GM18499 (cell line): ENCODE results near the gene OPCML.

Experiments used
- ATAC-seq: cut with Tn5 transposase; IDR thresholded peaks from one replicate; pipeline ENCODE4 v1.9.1; 2021; ENCODE audit warnings: moderate number of reproducible peaks; ENCODE audit not compliant: insufficient read depth, unreplicated experiment

The OPCML gene

DNA sequence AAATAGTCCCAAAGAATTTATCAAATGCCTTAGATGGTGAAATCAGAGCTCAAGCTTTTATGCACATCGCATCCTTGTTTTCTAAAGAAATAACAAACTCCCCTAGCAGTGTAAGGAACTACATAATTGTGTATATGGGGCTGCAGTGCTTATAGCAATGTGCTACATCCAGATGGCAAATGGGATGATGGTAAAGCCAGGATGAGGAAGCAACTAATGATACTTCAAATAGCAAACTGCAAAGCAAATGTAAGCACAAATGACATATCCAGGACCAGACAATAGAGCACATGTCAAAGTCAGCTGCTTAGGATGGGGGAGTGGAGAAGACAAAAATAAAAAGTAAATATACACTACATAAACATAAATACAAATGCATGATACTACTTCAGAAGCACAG lies 425.9 kb downstream of the OPCML start:
- ATAC-seq: no peak

- no peak for ATAC-seq
Observed at GRCh38 chr11:133104009-133104744, 428.1 kb downstream of the OPCML start.

GRCh38 chr11:133096981-133097380 lies 435.3 kb downstream of the OPCML start:
- ATAC-seq: no peak

DNA sequence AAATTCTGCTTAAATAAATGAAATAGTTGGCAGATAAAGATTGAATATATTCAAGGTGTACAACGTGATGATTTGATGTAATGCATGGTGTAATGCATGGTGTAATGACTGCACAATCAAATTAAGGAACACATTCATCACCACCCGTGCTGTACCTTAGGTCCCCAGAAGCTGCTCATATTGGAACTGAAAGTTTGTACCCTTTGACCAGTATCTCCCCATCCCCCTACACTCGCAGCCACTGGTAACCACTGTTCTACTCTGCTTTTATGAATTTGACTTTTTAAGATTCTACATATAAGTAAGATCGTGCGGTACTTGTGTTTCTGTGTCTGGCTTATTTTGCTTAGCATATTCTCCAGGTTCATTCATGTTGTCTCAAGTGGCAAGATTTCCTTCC lies 445.8 kb downstream of the OPCML start:
- ATAC-seq: no peak

- ATAC-seq: no peak
Observed at GRCh38 chr11:133082841-133083488, 449.3 kb downstream of the OPCML start.

DNA sequence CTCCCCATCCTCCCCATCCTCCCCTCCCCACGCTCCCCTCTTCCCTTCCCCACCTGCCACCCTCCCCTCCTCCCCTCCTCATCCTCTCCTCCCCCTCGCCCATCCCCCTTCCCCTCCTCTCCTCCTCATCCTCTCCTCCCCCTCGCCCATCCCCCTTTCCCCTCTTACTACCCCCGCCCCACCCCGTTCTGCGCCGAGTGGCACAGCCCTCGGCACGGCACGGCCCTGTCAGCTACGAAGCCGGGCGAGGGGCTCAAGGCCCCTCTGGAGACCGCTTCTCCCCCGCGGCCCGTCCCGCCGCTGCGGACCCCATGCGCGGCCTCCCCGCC lies 449.9 kb downstream of the OPCML start:
- ATAC-seq: no peak

DNA sequence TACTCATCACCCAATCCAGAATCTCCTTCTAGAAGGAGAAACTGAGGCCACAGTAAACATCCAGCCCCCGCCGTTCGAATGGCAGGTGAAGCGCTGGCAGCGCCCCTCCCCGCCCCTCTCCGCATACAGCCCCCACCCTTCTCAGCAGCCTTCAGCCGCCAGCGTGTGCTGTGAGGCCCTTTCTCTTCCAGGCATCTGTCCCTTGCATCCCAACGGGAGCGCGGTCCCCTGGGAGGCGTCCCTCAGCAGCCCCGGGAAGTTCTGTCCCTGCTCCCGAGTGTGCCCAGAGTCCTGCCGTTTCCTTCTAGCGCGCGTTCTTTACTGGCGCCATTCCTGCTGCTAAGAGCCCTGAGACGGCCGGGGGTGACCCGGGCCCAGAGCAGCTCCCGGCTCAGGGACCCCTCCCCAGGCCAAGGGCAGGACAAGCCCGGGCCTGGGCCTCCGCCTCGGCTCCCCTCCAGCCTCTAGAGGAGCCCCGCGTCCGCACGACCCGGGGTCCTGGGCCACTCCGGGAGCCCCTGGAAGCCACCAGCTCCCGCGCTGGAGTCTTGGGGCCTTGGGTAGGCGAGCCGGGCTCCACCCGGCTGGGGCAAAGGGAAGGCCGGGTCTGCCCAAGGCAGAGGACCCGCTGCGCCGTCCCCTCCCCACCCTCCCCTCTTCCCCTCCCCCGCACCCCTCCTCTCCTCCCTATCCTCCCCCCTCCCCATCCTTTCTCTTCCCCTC lies 450.4 kb downstream of the OPCML start:
- no peak for ATAC-seq

GRCh38 chr11:133081020-133081419 lies 451.3 kb downstream of the OPCML start:
- ATAC-seq: no peak

DNA sequence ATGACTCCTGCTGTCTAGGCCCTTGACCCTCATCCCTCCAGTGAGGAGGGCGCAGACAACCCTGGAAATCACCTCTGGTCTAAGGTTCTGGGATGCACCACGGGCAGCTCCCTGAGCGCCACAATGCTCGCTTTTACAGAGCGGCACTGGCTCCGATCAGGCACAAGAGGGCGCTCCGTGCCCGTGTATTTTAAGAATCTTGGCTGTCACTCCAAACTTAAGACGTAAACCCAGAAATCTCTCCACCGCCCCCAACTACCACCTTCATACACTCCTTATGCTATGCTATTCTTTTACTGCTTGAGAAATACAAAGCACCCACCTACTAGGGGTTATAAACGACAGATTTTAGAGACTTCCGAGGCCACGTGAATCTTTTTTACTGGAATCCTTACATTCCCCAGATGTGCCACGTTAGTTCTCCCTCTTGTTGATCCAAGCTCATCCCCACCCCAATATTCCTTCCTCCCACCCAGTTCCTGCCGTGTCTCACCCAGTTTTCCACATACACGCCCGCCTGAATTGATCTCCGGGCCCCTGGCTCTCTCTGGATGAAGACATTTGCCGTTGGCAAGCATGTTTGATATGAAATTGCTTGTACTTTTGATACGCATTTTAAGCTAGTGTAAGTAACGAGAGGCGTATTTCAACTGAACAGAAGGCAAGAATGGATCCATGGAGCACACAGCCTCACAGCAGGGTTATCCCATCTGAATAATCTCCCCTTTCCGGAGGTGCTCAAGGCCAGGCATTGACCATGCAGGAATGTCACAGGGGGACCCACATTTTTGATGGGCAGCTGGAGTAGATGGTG lies 453.5 kb downstream of the OPCML start:
- ATAC-seq: no peak

GRCh38 chr11:133078012-133078411 lies 454.3 kb downstream of the OPCML start:
- ATAC-seq: no peak

DNA sequence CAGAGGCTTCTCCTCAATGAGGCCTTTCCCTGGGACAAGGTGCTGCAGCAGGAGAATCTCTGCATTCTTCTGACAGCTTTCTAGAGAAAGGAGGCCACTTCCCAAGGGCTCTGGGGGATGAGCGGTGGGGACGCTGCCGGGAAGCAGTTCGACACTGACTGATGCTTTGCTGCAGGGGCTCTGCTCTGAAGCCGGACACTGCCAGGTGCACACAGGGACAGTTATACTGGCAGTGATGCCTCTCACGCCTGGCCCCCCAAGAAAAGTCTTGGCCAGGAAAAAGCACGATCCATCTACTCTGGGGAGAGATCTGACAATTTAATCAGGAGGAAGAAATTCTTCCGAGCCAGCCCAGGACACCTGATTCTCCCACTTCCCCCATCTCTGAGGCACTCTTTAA lies 456.9 kb downstream of the OPCML start:
- ATAC-seq: no peak

GRCh38 chr11:133072858-133073582 lies 459.3 kb downstream of the OPCML start:
- no peak for ATAC-seq

GRCh38 chr11:133072378-133072777 lies 459.9 kb downstream of the OPCML start:
- ATAC-seq: no peak

- ATAC-seq: no peak
Observed at GRCh38 chr11:133070791-133071190, 461.5 kb downstream of the OPCML start.

DNA sequence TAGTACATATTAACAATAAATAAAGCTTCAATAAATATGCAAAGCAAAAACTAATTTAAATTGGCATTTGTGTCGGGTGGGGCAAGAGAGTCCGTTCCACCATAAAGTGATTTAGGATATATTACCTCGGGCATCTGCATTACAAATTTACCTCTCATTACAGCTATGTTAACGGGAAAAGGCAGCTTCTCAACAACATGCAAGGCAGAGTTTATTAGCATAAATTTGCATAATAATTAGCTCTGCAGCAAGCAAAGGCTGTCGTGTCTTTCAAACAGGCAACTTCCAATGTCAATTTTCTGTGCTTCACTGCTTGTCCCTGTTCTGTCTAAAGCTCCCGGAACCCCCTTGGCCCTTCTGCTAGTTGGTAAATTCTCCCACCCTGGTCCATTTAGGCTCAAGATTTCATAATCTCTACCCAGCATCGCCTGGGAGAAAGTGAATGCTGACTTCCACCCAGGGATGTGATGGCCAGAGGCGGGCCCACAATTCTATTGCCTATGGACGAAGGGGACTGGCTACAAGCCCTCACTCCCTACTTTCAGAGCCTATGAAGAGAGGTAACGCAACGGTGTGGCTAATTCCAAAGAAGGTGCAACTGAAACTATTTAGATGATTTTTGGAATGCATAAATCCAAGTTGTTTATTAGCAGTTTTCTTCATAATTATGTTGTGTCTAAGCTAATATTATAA lies 462.1 kb downstream of the OPCML start:
- ATAC-seq: no peak

DNA sequence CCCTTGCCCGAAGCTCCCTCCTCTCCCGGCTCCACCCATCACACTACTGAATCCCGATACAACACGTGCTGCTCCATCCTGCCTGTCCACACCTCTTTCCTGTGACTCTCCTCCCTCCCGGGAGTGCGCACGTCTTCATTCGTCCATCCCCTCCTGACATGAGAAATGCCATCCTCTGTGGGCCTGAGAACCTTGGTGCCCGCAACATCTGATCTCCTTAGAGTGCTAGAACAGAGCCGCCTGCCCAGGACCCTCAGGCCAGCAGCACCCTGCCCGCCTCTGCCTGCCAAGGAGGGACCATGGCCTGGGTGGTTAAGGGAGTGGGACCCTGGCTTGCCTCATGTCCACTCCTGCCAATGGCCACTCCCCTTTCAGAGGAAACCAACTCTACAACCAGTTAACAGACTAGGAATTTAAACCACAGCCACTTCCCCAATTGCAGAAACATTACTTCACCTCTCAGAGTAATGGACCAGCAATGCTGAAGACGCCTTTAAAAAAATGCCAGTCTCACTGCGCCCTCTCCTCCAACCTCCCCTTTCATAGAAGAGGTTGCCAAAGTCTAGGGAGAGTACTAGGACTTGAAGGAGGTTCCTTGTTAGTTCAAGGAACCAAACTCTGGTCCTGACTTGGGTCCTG lies 466.3 kb downstream of the OPCML start:
- no peak for ATAC-seq

DNA sequence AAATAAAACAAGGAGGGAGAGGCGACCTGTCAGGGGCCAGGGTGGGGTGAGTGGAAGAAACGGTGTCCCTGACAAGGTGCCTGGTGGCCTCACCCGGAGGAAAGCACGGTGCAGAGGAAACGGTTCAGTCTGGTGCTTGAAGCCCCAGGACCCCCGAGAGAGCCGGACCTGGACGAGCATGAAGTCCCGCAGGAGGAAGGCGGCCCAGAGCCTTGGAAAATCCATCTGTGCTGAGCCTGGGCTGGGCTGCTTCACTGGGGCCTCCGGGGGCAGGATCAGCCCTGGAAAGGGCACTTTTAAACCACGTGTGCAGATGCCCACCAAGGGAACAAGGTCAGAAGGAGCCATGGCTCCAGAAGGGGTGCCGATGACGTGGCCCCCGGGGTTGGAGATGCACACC lies 467.3 kb downstream of the OPCML start:
- ATAC-seq: no peak

GRCh38 chr11:133064152-133064877 lies 468.0 kb downstream of the OPCML start:
- ATAC-seq: no peak
